HG03097 (cell line): ENCODE data around the gene BCCIP.
A peak's percentile ranks its signal among the peaks of the same experiment; 100 is the strongest.

Experiments
- ATAC-seq: cut with Tn5 transposase; IDR thresholded peaks from one replicate; pipeline ENCODE4 v1.9.1; 2021; ENCODE audit not compliant: unreplicated experiment, low FRiP score

The BCCIP gene

DNA sequence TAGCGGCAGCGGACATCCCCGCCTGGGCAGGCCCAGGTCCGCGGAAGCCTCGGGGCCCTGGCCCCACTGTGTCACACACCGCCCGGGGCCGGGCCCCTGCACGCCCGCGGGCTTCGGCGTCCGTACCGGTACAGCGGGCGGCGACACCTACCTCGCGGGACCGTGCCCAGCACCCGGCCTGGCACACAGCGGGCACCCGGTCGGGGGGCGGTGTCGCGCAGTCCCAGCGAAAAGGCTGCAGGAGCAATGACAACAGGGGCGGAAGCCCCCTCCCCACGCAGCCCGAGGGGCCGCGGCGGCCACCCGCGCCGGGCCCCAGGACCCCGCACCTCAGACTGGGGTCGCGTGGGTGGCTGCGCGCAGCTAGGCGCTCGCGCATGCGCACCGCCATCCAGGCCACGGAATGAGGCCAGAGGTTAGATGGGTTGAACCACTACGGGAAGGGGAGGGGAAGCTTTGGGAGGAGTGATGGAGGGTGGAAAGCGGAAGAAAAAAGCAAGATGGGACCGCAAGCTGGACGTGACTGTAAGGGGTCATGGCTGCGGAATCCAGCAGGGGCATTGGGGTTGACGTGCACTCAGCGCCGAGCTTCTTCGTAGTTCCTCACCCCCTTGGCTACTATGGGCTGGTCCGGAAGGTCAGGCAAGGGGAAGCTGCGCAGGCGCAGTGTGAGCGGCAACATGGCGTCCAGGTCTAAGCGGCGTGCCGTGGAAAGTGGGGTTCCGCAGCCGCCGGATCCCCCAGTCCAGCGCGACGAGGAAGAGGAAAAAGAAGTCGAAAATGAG, at the start of gene BCCIP, which contains the start of gene UROS:
BCCIP (plus strand) TSS at position 669 of the 785 bp plus-strand sequence; CDS start at position 681, 12 bp downstream.
UROS (minus strand) TSS at position 381 of the 785 bp plus-strand sequence. CDS start 6,759 bp downstream, outside the sequence.
- peak; percentile 70 for ATAC-seq

DNA sequence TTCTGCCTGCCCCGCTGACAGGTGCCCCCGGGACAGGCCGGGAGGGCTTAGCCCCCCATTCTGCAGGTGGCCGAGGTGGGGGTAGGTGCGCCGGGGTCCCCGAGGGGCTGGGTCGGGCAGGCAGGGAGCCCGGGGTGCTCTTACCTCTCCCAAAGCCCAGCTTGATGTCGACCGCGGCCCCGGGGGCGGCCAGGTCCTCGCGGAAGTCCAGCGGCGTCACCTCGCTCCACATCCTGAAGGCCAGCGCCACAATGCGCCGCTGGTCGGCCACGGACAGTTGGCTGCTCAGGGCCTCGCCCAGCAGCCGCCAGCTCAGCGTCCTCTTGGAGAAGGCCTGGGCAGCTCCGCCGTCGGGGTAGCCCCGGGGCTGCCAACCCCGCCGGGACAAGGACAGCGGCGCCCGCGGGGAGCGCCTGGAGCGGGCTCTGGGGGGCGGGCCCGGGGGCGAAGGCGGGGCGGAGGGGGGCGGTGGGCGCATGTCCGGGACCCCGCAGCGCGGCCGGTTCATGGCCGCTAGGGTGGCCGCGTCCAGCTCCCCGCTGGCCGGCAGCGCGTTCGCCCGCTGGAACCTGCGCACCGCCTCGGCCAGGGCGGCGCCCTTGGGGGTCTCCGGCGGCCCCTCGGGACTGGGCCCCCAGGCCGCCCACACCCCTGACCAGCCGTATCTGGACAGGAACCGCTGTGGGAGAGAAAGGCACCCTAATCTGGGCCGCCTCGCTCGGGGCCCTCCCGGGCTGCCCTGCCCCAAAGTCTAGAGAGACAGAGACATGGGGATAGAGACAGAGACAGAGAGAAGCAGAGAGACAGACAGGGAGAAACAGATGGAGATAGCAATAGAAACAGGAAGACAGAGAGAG, 49.4 kb upstream of the BCCIP start:
- ATAC-seq: no peak

DNA sequence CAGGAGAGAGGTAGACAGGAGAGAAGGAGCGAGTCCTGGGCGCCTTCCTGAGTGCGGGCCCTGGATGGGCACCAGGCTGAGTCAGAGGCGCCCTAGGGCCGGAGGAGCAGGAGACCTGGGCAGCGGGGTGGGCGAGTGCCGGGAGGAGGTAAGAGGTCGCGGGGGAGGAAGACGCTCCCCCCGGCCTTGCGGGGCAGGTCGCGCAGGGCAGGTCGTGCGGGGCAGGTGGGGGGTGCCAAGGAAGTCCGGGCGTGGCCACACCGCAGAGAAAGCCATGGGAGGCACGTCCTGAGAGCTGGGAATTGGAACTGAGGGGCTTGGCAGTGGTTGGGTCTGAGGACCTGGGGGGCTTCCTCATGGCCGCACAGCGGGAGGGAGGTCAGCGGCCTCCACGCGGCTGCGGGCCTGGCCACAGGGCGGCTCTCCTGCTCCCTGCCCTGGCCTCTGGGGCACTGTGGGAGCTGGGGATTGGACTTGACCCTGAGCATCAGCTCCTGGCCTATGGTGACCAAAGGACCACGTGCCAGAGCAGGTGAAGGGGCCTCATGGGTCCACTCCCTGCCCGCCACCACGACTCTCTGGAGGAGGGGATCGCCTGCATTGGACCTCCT, 48.7 kb upstream of the BCCIP start:
- no peak for ATAC-seq

DNA sequence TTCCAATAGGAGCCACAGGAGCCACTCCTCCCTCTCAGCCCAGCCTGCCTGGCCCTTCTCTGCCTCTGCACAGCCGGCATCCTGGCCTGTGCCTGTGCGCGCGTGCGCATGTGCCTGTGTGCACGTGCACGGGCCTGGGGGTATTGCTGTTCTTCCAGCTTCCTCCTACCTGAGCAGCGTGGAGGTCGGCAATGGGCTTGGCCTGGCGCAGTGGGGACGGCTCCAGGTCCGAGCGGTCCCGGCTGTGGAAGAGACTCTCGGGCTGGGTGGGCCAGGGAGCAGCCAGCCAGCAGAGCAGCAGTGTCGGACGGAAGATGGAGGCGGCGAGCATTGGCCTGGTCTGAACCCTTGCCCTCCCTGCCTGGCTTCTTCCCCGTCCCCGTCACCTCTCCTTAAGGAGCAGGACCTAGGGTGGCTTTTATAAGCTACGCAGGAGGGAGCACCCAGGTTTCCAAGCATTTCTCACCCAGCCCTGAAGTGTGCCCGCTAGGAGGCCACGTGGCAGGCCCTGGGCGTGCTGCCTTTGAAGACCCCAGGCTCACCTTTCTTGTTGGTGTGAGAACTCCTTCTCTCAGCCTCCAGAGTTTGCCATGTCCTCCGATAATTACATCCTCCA, 47.7 kb upstream of the BCCIP start, which contains the start of gene MMP21:
MMP21 (minus strand) TSS at position 331 of the 616 bp plus-strand sequence; CDS start at position 331, 0 bp downstream.
- no peak for ATAC-seq

DNA sequence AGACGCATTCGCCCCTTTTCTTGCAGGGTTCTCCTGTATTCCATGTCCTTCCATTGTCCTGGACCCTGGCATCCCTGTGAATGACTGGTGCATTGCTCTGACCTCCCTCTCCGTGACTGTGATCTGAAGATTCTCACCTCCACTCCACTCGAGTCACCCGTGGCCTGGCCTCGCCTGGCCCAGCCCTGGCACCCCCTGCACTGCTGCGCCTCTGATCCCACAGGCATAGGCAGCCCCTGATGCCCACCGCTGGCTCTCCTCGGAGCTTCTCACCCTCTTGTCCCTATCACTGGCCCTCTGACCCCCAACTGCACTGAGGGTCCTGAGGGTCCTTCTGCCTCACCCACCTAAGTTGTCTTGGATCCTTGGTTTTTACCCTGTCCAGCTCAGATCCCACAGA, 45.5 kb upstream of the BCCIP start:
- ATAC-seq: no peak

DNA sequence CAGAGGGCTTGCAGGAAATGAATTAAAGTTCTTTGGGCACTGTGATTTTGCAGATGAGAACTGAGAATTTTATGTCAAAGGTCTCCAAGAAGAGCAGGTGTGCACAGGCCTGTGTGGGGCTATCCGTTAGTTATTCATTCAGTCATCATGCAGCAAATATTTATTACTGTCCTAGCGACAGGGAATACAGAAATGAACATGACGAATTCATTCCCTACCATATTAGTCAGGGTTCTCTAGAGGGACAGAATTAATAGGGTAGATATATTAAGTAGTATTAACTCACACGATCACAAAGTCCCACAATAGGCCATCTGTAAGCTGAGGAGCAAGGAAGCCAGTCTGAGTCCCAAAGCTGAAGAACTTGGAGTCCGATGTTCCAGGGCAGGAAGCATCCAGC, 44.8 kb upstream of the BCCIP start:
- no peak for ATAC-seq

DNA sequence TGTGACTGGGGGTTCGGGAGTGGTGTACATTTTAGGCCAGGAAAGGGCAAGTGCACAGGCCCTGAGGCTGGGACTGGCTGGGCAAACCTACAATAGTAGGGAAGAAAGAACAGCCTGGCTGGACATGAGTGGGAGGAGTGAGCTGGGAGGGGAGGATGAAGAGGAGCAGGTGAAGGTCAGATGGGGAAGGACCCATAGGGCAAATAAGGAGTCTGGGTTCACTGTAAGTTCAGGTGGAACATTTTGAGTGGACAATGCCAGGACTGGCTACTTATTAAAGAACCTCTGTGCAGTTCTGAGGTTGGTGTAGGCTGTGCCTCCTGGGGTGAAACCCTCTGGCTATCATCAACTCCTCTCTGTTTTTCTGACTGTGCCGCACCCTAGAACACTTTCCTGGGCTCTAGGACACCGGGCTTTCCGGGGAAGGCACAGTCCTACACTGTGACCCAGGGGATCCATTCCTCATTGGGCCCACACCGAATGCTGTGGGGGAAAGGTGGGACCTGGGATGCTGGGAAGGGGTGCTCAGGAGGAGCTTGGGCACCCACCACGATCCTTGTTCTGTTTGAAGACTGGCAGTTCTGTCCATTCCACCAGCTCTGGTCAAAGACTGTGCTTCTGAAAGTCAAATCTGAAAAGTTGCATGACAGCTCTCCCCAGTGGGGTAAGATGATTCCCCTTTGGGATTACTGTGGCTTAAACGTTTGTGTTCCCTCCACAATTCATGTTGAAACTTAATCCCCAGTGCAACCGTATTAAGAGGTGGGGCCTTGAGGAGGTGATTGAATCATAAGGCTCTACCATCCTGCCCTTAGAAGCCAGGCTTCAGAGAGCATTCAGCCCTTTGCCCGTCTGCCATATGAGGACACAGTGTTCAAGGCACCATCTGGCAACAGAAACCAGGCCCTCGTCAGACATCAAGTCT, 43.7 kb upstream of the BCCIP start:
- ATAC-seq: no peak

DNA sequence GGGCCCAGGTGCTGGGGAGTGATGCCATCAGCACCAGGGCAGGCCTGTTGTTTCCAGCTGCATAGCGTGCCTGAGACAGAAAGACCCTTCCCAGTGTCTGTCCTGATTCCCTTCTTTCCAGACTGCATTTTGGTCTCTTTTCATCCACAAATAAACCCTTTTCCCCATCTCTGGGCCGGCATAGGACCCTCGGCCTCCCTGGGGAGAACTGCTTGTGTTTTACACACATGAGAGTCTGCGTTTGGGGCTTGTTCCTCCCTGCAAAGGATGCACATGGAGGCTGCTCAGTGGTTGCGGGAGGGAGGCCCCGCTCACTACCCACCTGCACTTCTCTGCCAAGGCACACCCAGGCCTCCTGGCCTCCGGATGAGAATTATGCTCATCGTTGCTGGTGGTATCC, 42.0 kb upstream of the BCCIP start:
- no peak for ATAC-seq

DNA sequence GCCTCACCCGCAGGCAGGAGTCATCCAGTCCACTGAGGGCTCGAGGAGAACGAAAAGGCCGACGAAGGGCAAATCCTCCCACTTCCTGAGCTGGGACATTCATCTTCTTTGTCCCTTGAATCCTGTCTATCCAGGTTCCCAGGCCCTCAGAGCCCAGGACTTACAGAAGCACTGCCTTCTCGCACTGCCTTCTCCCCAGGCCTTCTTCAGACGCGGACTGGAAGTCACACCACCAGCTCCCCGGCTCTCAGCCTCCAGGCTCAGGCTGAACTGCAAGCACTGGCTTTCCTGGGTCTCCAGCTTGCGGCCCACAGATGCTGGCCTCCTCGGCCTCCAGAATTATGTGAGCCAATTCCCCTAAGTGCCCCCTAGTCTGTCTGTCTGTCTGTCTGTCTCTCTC, 41.3 kb upstream of the BCCIP start:
- no peak for ATAC-seq

DNA sequence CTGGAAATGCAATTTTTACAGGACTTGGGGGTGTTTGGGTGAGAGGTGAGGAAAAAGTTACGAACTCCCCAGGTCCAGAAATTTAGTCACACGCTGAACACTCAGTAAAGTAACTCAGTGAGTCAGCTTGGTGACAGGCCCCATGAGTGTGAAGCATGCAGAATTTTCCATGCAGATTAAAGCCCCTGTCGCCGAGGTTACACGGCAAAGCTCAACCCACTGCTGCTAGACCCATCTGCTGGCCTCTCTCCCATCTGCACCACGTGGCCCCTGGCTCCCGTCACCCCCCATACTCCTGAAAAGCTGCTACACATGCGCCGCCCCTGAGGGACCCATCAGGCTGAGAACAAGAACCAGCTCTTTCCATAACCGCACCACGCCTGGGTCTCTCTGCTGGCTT, 40.7 kb upstream of the BCCIP start:
- ATAC-seq: no peak

DNA sequence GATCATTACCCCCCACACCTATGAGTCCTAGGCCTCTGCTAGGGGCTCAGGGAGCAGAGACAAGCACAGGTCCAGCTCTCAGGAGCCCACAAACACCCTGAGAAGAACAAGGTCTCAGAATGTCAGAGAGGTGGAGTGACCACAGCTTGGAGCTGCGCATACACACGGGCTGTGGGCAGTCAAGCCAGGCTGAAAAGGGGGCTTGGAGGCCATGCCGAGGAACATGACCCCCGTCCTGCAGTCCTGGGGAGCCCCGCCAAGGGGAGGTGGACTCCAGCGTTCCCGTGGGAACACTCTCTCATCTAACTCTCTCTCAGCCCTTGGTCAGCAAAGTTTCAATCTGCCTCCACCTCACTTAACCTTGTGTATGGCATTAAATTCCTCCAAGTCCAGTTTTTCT, 39.9 kb upstream of the BCCIP start:
- ATAC-seq: no peak

DNA sequence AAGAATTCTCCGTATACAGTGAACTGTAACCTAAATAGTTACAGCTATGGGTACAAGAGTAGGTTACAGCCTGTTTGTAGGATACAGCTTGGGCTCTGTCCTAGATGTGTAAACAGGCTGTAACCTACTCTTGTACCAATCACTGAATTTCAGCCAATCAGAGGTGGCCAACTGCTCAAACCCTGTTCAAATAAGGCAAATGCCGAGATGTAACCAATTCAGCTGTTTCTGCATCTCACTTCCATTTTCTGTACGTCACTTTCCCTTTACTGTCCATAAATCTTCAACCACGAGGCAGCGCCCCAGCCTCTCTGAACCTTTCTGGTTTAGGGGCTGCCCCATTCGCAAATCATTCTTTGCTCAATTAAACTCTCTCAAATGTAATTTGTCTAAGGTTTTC, 39.4 kb upstream of the BCCIP start:
- ATAC-seq: peak; percentile 79

DNA sequence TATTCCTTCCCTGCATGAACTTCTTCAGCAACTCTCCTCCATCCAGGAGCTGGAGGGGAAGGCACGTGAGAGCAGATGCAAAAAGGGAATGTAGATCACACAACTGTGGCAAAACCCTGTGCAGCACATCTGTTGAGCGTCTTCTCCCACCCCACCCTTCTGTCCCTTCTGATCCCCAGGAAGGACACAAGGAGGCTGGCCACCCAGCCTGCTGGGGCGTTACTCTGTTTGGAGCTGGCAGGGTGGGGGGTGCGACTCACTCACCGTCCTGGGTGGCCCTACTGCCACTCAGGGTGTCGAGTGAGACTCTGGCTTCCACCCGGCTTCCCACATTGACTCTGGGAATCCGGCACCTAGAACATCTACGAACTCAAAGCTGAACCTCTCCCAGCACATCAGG, 37.6 kb upstream of the BCCIP start:
- ATAC-seq: no peak

DNA sequence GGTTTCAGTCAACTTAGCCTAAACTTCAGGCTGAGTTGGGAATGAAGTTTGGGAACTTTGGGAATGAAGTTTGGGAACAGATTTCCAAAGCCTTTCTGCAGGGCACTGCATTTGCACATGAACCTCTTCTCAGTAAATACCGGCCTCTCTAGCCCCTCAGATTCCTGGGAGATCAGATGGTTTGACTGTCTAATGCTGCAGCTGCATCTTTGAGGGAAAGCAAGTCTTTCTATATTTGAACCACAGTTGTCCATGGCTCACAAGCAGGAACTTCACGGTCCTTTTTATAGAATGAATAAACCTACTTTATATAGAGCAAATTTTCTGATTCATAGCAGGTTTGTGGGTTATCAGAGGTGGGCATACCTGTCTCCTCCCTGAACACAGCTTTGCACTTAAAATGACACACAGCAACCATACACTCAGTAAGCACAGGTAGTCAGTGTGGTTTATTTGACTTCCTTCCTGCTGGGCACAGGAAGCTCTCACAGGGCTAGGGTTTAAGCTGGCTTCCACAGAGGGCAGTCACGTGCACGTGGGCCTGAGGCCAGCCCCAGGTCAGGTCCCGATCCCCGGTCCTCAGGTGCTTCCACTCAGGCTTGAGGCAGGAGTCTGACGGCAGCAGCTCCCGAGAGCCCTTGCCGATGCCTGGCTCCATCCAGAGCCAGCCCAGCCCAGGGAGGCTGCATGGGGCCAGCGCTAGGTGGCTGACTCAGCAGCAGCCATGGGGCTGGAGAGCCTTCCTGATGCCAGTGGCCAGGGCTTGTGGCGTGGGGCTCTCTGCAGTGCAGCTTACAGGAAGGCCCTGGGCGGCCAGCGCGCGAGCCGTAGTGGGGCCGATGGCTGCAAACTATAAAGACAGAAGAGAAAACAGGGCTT, 35.0 kb upstream of the BCCIP start:
- no peak for ATAC-seq

DNA sequence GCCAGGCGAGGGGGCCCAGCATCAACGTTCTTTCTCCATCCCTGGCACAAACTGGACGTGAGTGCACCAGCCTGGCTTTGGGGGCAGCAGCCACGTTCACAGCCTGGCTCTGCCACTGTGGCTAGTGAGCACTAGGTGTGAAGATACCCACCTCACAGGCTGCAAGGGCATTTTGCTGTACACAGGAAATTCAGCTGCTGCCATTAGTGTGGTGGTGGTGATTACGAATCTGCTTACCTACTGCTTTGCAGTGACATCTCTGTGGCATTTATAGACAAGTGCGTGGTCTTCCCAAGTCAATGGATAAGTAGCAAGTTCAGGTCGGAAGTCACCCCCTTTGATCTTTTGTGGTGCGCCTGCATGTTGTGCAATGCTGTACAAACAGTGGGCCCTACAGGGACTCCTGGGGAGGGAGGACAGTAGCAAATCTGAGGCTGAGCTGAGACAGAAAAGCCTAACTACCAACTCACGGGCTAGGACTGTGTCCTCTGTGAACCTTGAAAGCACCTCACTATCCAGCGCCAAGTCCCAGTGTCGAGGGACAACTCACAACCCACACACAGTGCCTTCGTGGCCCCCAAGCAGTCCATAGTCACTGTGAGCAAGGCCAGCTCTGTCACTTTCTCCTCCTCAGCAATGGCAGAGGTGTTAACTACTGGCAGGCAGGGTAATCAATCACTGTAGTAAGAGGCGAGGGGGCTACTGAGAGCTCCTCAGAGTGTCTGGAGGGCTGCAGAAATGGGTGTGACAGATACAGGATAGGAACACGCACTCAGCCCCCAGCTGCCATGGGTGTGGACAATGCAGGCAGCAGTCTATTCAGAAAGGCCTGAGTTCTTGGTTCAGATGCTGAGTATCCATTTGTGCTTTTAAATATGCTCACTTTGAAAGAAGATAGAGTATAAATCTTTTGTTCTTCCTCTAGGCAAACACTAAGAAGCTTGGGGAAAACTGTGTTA, 30.7 kb upstream of the BCCIP start:
- ATAC-seq: no peak

DNA sequence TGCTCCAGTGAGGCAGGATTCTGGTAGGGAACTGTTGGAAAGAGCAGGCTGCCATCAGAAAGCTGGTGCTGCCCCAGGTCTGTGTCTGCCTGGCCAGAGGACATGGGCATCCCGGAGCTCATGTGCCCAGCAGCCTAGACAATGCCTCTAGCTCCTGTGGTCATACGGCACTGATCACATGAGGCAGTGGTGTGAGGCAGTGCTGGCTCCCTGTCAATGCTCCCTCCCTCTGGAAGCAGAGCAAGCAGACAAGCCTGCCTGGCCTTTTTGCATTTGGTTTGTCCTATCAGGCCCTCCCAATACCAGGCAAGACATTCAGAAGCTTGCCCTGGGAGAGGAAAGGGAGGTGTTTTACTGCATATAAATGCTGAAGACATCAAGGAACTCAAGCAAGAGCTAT, 28.2 kb upstream of the BCCIP start:
- no peak for ATAC-seq

DNA sequence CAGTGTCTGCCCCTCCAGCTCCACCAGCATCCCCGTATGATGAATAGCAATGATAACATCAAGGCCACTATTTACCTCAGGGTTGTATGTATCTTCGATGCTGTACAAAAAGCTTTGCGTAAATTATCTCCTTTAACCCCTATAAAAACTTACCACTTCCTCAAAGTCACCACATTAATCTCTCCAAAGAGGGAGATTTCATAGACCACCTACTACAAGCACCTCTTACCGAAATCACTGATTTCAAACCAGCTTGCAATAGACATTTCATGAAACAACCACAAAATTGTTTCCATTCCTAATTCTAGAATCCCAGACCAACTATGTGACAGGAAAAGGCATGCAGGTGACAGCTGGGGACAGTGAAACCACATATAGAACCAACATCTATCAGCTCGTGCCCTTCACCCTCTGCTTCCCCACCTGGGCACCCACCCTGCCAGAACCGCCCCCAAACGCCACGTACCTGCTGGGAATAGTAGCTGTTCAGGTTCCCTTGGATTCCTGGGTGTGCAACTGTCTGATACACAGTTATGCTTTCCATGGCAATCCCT, 27.6 kb upstream of the BCCIP start:
- ATAC-seq: no peak
